ENCODE measurements around the gene PLXNC1. TPM values are rescaled to one million over a fixed set of nuclear protein-coding genes. Genes with fewer than 3 reads are reported as not detected.

Gene PLXNC1
- total RNA-seq, 2 donors from 2014 or later, result 8.4 to 12.4 TPM

DNA sequence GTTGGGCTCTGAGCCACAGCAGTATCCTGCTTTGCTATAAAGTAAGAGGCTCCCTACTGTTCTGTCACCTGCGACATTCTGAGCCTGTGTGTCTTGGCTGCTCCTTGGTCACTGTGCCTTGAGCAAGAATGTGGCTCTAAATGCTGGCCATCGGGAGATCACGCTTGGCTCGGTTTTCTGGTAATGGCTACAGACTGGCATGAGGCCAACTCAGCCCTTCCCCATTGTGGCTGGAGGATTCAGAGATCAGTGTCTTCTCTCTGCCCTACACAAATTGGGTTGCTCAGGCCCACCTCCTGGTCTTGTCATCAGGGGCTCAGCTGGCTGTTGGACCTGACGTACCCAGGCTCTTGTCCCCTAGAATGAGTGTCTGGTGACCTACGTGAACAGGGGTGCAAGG, 94.5 kb downstream of the PLXNC1 start:
- no peak for DNase-seq
- intact Hi-C loops (cut with DNase I), result no loop called here
- H3K9me3 ChIP-seq, result no peaks in the 10 kb centered on the region

DNA sequence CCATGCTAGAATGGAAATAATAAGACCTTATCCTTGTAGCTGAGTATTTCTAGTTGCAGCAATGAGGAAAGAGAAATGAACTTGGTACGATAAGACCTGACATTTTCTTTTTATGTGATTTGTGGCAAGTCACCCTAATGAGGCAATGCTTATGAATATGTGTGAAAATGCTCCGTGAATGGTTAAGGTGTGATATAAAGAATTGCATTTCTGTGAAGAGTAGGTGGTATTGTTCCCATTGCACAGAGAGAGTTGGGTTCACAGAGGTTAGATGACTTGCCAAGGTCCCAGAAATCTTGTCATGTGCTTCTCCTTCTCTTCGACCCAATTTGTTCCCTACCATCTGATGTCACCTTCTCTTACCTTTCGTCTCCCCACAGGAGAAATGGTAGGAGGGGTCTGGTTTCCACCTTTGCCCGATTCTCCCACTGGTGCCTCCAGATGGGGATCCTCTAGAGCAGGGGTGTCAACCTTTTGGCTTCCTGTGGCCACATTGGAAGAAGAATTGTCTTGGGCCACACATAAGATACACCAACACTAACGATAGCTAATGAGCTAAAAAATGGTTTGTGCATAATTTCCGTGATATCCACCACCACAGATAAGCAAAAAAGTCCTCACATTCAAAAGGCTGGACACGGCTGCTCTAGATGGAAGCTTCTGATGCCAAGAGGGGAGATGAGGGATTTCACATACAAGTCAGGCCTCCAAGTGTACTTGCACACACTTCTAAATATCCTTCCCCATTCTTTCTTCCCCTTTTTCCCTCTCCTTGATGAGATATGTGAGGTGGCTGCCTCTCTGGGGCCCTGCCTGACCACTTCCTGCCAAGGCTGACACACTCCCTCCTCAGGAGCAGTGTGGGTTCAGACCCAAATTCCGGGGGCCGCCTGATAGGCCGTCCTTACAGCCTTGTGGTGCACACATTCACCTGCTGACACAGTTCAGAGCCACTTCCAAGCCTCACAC, 96.1 kb downstream of the PLXNC1 start:
- no peak overlapping the region for H3K27ac ChIP-seq

More for the DNA sequence above, 94.5 kb downstream of the PLXNC1 start:
- no peaks in the 10 kb centered on the region for H3K4me1 ChIP-seq
- no peak overlapping the region for H3K4me3 ChIP-seq
- H3K9ac ChIP-seq (ENCODE audit: low read depth in 2 of 2, low read length in 2 of 2), result no peak overlapping the region
- H3K27me3 ChIP-seq, result no peaks in the 10 kb centered on the region
- TF ChIP-seq, protein P1, sequence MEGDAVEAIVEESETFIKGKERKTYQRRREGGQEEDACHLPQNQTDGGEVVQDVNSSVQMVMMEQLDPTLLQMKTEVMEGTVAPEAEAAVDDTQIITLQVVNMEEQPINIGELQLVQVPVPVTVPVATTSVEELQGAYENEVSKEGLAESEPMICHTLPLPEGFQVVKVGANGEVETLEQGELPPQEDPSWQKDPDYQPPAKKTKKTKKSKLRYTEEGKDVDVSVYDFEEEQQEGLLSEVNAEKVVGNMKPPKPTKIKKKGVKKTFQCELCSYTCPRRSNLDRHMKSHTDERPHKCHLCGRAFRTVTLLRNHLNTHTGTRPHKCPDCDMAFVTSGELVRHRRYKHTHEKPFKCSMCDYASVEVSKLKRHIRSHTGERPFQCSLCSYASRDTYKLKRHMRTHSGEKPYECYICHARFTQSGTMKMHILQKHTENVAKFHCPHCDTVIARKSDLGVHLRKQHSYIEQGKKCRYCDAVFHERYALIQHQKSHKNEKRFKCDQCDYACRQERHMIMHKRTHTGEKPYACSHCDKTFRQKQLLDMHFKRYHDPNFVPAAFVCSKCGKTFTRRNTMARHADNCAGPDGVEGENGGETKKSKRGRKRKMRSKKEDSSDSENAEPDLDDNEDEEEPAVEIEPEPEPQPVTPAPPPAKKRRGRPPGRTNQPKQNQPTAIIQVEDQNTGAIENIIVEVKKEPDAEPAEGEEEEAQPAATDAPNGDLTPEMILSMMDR (IDR thresholded peaks at IDR 0.05), result no peak
- no peaks in the 10 kb centered on the region for H3K36me3 ChIP-seq
- no peak overlapping the region for H3K27ac ChIP-seq

DNA sequence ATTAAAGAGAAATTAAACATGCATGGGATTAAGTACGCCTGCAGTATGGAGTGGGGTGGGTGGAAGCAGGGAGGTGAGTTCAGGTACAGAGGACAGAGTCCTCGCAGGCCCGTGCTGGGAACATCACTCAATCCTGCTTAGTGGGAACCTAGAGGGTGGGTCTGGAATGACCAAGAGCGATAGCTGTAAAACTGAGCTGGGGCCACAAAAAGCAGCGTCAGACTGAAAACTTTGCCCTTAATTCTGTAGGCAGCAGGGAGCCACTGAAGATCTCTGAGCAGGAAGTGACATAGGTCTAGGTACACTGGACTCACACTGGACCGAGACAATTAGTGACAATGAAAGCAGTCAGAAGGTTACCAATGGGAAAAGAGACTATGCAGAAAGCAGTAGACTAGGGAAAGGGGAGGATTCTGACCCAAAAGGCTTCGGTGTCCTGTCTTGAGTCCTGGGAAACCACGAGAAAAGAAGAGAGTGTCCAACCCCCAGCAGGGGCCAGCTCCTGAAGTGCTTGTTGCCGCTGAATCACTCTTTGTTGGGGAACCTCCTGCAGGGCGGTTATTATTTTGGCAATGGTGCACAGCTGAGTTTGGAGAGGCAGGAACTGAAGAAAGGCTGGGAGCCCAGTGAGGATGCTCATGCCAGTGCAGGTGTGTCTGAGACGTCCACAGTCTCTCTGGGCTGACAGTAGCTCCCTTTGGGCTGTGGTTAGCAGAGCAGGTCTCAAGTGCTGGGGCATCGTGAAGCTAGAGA, 97.4 kb downstream of the PLXNC1 start:
- Histone ChIP-seq H3K4me1 (no peaks in the 10 kb centered on the region), H3K9me3 (no peaks in the 10 kb centered on the region), H3K36me3 (no peaks in the 10 kb centered on the region), H3K4me3 (no peak overlapping the region), H3K27me3 (no peaks in the 10 kb centered on the region), H3K9ac (ENCODE audit: low read depth in 2 of 2, low read length in 2 of 2) (no peak overlapping the region), H3K27ac (no peak overlapping the region)
- DNase-seq, result no peak
- intact Hi-C loops (cut with DNase I), result no loop called here
- TF ChIP-seq, protein P1 (IDR thresholded peaks at IDR 0.05), result no peak

More for the DNA sequence above, 96.1 kb downstream of the PLXNC1 start:
- intact Hi-C loops (cut with DNase I), result no loop called here
- H3K4me1 ChIP-seq, result no peaks in the 10 kb centered on the region
- no peak overlapping the region for H3K9ac ChIP-seq (ENCODE audit: low read depth in 2 of 2, low read length in 2 of 2)
- no peak overlapping the region for H3K4me3 ChIP-seq
- TF ChIP-seq, protein P1 (IDR thresholded peaks at IDR 0.05), result no peak
- DNase-seq, result no peak
- H3K9me3 ChIP-seq, result no peaks in the 10 kb centered on the region
- no peaks in the 10 kb centered on the region for H3K27me3 ChIP-seq
- H3K36me3 ChIP-seq, result no peaks in the 10 kb centered on the region

DNA sequence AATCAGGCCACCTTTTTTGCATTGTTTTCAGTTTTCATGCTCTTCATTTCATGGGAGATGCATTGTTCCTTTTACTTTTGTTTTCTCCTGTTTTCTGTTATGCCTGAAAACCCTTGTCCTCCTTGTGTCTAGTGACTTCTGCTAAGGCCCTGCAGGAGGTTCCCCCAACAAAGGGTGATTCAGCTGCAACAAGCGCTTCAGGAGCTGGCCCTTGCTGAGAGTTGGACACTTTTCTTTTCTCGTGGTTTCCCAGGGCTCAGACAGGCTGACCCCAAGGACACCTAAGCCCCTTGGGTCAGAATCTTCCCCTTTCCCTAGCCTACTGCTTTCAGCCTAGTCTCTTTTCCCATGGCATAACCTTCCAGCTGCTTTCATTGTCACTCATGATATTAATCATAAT, 98.9 kb downstream of the PLXNC1 start:
- no peak for DNase-seq
- intact Hi-C loops (cut with DNase I), result no loop called here
- TF ChIP-seq, protein P1 (IDR thresholded peaks at IDR 0.05), result no peak
- no peaks in the 10 kb centered on the region for H3K27me3 ChIP-seq
- no peak overlapping the region for H3K9ac ChIP-seq (ENCODE audit: low read depth in 2 of 2, low read length in 2 of 2)
- no peak overlapping the region for H3K27ac ChIP-seq
- no peak overlapping the region for H3K4me3 ChIP-seq
- H3K36me3 ChIP-seq, result no peaks in the 10 kb centered on the region
- H3K9me3 ChIP-seq, result no peaks in the 10 kb centered on the region
- no peaks in the 10 kb centered on the region for H3K4me1 ChIP-seq

DNA sequence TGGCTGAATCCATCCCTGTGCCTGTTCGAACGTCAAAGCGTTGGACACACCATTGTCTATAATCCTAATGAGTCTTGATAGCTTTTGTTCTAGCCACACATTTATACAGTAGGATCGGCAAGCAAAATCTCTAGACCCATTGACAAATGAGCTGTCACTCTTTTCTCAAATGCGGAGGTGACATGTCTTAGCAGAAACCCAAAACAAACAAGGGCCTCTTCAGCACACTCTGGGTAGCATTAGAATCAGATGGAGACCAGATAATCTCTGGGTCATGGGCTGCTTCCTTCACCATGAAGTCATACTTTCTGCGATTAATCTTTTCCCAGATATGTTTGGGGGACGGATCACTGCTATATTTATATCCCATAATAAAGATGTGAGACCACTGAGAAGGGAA, 100.2 kb downstream of the PLXNC1 start:
- Histone ChIP-seq H3K4me3 (no peak overlapping the region), H3K27me3 (no peaks in the 10 kb centered on the region), H3K9ac (ENCODE audit: low read depth in 2 of 2, low read length in 2 of 2) (no peak overlapping the region), H3K36me3 (no peaks in the 10 kb centered on the region), H3K9me3 (no peaks in the 10 kb centered on the region), H3K27ac (no peak overlapping the region), H3K4me1 (no peaks in the 10 kb centered on the region)
- intact Hi-C loops (cut with DNase I), result no loop called here
- no peak for DNase-seq
- TF ChIP-seq, protein P1 (IDR thresholded peaks at IDR 0.05), result no peak

Measured in colonic mucosa (tissue), 4 donors.